Forelimb muscle (tissue), 1 donor: Measurements from ENCODE around the gene TAL1. TPM values are rescaled to one million over a fixed set of nuclear protein-coding genes. Genes with fewer than 3 reads are reported as not detected.

ENCODE experiments used
- DNase-seq: peaks from one replicate; pipeline ENCODE4 v3.0.0-alpha.2; 2013; ENCODE audit warnings: low read depth
- polyA plus RNA-seq: library from polyadenylated mRNA; unstranded; fragments of 120-200 nt; gene quantifications from one replicate; pipeline ENCODE4 v1.2.1, GENCODE V29; 2013; ENCODE audit not compliant: insufficient read length

TAL1 gene
- polyA plus RNA-seq, 1 donor: 3.3 TPM

- no peak for DNase-seq
Measured at GRCh38 chr1:47188791-47189785, 42.9 kb downstream of the TAL1 start.

- DNase-seq: no peak
Measured at GRCh38 chr1:47187926-47188250, 44.1 kb downstream of the TAL1 start.

GRCh38 chr1:47187231-47187925, 44.6 kb downstream of the TAL1 start:
- no peak for DNase-seq

- DNase-seq: no peak
Measured at GRCh38 chr1:47186267-47187185, 45.5 kb downstream of the TAL1 start.

GRCh38 chr1:47184822-47185677, 47.0 kb downstream of the TAL1 start:
- DNase-seq: no peak

- no peak for DNase-seq
Measured at GRCh38 chr1:47184090-47184821, 47.8 kb downstream of the TAL1 start.

- DNase-seq: no peak
Measured at GRCh38 chr1:47183308-47184089, 48.5 kb downstream of the TAL1 start.

GRCh38 chr1:47182676-47183235, 49.3 kb downstream of the TAL1 start:
- no peak for DNase-seq

- DNase-seq: no peak
Measured at GRCh38 chr1:47181955-47182675, 49.9 kb downstream of the TAL1 start.

GRCh38 chr1:47181095-47181954, 50.7 kb downstream of the TAL1 start:
- no peak for DNase-seq

GRCh38 chr1:47180603-47181094, 51.4 kb downstream of the TAL1 start:
- no peak for DNase-seq

- no peak for DNase-seq
Measured at GRCh38 chr1:47179988-47180563, 51.9 kb downstream of the TAL1 start.

GRCh38 chr1:47179017-47179987, 52.7 kb downstream of the TAL1 start:
- DNase-seq: peak; percentile 77

- DNase-seq: no peak
Measured at GRCh38 chr1:47178654-47179016, 53.4 kb downstream of the TAL1 start.

- no peak for DNase-seq
Measured at GRCh38 chr1:47178020-47178419, 54.0 kb downstream of the TAL1 start.
